ENCODE results near the gene ZNF610.

Gene ZNF610

GRCh38 chr19:52398081-52398441, 62.0 kb downstream of the ZNF610 start:
- DNase-seq = no peak

DNA sequence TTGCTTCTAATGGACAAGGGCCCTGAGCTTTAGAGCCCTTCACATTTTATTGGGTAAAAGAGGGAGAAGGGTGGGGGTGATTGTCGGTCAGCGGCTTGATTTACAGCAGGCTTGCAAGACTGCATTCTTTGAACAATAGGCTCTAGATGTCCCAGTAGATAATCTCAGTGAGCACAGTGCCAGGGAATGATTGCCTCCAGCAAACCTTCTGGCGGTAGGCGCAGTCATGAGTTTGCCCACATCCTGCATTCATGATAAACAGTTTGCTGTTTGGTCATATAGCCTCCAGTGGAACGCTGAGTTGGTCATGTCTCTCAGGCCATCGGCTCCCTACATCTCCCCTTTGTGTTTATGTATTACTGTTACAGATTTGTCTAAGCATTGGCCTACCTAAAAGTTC, 74.2 kb downstream of the ZNF610 start:
- no peak for DNase-seq

- no peak for DNase-seq
Measured at GRCh38 chr19:52415711-52416110, 79.7 kb downstream of the ZNF610 start.

Data from NCI-H1694 (cell line).